GM20000 (cell line): ENCODE results near the gene CNTN2.

Source experiments
- DNase-seq: peaks from one replicate; pipeline ENCODE4 v3.0.0; 2012; ENCODE audit warnings: low spot score
- CTCF ChIP-seq: IDR thresholded peaks from 2 replicates; pipeline ENCODE4 v1.5.1; 2012; ENCODE audit warnings: mild to moderate bottlenecking, control low read depth; ENCODE audit errors: extremely low read depth, missing control alignments

CNTN2 gene, protein sequence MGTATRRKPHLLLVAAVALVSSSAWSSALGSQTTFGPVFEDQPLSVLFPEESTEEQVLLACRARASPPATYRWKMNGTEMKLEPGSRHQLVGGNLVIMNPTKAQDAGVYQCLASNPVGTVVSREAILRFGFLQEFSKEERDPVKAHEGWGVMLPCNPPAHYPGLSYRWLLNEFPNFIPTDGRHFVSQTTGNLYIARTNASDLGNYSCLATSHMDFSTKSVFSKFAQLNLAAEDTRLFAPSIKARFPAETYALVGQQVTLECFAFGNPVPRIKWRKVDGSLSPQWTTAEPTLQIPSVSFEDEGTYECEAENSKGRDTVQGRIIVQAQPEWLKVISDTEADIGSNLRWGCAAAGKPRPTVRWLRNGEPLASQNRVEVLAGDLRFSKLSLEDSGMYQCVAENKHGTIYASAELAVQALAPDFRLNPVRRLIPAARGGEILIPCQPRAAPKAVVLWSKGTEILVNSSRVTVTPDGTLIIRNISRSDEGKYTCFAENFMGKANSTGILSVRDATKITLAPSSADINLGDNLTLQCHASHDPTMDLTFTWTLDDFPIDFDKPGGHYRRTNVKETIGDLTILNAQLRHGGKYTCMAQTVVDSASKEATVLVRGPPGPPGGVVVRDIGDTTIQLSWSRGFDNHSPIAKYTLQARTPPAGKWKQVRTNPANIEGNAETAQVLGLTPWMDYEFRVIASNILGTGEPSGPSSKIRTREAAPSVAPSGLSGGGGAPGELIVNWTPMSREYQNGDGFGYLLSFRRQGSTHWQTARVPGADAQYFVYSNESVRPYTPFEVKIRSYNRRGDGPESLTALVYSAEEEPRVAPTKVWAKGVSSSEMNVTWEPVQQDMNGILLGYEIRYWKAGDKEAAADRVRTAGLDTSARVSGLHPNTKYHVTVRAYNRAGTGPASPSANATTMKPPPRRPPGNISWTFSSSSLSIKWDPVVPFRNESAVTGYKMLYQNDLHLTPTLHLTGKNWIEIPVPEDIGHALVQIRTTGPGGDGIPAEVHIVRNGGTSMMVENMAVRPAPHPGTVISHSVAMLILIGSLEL

GRCh38 chr1:205042911-205043806, at the start of gene CNTN2:
Gene CNTN2 (plus strand): TSS chr1:205043212. CDS start chr1:205053186, 9,974 bp downstream.
- TF ChIP-seq CTCF = no peak
- DNase-seq = no peak

GRCh38 chr1:204994086-204994862, 48.7 kb upstream of the CNTN2 start:
- no peak for DNase-seq
- no peak for TF ChIP-seq CTCF

- no peak for TF ChIP-seq CTCF
- DNase-seq = no peak
Observed at GRCh38 chr1:204996981-204997380, 46.0 kb upstream of the CNTN2 start.

DNA sequence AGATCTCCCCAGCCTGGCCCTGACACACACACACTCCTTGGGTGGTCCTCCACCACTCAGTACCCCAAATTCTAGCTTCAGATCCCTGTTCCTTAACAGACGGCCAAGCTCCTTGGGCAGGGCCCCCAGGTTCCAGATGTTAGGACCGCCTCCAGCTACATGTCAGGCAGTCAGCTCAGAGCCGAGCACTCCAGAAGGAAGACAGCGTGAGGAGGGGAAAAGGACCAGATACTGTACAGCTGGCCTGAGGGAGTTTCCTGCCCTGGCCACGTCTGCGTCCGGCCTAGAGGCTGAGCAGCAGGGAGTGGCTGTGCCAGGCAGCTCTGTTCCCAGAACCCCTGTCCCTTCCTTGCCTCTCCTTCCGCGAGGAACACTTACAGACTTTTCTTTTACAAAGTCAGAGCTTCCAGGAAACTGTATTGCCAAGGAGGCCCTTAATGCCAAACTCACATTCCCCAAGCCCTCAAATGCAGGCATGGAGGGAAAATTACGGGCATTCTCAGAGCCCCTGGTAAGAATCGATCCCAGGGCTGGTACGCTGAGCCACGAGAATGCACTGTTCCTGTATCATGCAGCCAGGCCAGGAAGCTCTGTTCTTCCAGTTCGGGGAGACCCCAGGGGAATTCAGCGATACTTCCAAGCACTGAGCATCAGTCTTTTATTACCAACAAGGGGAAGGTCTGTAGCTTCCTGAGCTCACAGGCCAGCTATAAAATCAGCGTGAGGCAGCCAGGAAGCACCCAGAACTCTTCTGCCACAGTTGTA, 45.2 kb upstream of the CNTN2 start:
- DNase-seq = no peak
- TF ChIP-seq CTCF = no peak

DNA sequence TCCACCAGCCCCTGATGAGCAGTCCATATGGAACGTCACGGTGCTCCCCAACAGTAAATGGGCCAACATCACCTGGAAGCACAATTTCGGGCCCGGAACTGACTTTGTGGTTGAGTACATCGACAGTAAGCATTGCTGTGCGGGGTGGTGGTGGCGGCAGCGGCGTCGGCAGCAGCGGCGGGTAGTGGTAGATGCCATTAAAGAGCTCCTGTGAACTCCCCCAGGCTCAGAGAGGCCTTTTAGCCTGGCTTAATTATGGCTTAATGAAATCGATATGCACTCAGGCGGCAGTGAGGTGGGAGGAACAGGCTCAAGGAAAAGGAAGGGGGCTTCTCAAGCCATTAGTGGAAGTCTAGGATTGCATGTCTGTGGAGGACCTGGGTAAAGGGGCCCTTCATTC, 41.9 kb upstream of the CNTN2 start:
- DNase-seq = no peak
- TF ChIP-seq CTCF = no peak

GRCh38 chr1:205002705-205003104, 40.3 kb upstream of the CNTN2 start:
- TF ChIP-seq CTCF = no peak
- DNase-seq = no peak
